Breast epithelium (tissue), 3 donors: ENCODE data around the gene PNKD.

ENCODE experiments used
- CTCF ChIP-seq, 3 donors: fragments of 450-650 bp; IDR thresholded peaks; one replicate each; pipeline ENCODE4 v1.5.1; 2016 to 2017; ENCODE audit warnings: antibody characterized with exemption in 3 of 3, mild to moderate bottlenecking in 3 of 3, moderate library complexity in 3 of 3
- POLR2A ChIP-seq: fragments of 450-650 bp; IDR thresholded peaks from one replicate; pipeline ENCODE4 v1.6.1; 2016; ENCODE audit warnings: antibody characterized with exemption, mild to moderate bottlenecking, moderate library complexity

- TF ChIP-seq CTCF (IDR thresholded peaks at IDR 0.05) (no peak), POLR2A (no peak)
Observed at GRCh38 chr2:218300141-218300540, 29.8 kb downstream of the PNKD start.
